PFSK-1 (cell line): Measurements from ENCODE around the gene TNS1.

Experiments
- FOXP2 ChIP-seq: optimal IDR thresholded peaks from 2 replicates; pipeline ENCODE3; 2011; ENCODE audit warnings: borderline replicate concordance, control low read depth, inconsistent platforms; ENCODE audit not compliant: insufficient read depth; ENCODE audit errors: extremely low read length, extremely low read depth
- REST ChIP-seq, 2 experiments: IDR thresholded peaks; 2 replicates each; pipeline versions ENCODE4 v1.6.1 to v1.8.0; 2011 to 2012; ENCODE audit warnings: low read depth in 2 of 2, low read length in 2 of 2, control low read depth in 1 of 2, inconsistent platforms in 1 of 2, mild to moderate bottlenecking in 1 of 2, moderate library complexity in 1 of 2; ENCODE audit not compliant: insufficient read depth in 1 of 2
- SIN3A ChIP-seq: IDR thresholded peaks from 2 replicates; pipeline ENCODE4 v1.6.1; 2012; ENCODE audit warnings: mild to moderate bottlenecking, low read length, moderate library complexity, borderline replicate concordance; ENCODE audit not compliant: insufficient read depth

DNA sequence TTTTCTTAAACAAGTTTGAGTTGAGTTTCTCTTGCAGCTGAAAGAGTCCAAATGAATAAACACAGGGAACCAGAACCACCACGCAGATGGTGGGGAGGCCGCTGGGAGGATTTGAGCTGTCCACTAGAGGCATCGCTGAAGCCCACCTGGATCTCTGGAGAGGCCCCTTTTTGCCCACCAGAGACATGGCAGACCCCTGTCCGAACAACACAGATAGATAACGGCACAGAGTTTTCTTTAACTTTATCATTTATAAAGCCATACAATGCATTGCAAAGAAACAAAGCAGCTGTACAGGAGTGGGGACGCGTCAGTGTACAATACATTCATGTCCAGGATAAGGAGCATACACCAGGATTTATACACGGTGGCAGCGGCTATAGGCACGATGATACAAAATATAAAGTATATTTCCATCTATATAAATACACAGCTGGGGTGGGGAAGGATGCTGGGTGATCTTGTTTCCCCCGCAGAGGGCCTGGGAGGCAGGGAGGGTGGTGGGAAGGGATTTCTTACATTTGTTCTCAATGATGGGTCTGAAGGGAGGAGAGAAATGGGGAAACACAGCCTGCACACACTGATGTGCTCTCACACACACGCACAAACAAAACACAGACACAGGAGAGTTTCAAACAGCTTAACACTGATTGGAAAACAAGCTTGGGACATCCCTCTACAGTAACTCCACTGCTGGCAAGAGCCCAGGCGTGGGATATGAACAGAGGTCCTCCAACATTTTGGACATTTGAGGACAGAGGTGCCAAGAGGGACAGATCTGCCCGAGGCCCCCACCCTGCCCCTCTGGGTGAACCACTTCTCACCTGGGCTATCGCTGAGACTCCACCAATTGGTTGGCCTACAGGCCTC is 203.0 kb downstream of the TNS1 start:
- TF ChIP-seq REST (IDR thresholded peaks at IDR 0.05; ENCODE audit: insufficient read depth in 1 of 2, low read depth in 2 of 2, low read length in 2 of 2) = no peak
- no peak for TF ChIP-seq SIN3A
- no peak for TF ChIP-seq FOXP2
